HepG2 (cell line): ENCODE results near the gene TEKTIP1. TPM values are rescaled to one million over a fixed set of nuclear protein-coding genes. Genes with fewer than 3 reads are reported as not detected.
A peak's percentile ranks its signal among the peaks of the same experiment; 100 is the strongest.

Experiments used
- ATAC-seq: fragments of 200-7000 bp; cut with Tn5 transposase; 3 replicates; pipeline ENCODE4 v1.9.1; 2020; ENCODE audit warnings: mild to moderate bottlenecking, moderate library complexity
- BruUV-seq: library from RNA; stranded (reverse); fragments of 400-500 nt; replicated peaks from 2 replicates; lab custom pipeline; 2021; lab: Mats Ljungman, UMichigan
- CTCF ChIA-PET: fragments of 300-600 bp; formaldehyde crosslinking; extraction: SDS; loops from one replicate; lab custom pipeline; 2021; ENCODE audit warnings: low total read pairs, inconsistent platforms, low intra/inter-chr PET ratio; lab: Yijun Ruan, JAX
- POLR2A ChIA-PET: fragments of 350-600 bp; sonication (Branson Sonifier 250); formaldehyde crosslinking; loops from one replicate; lab custom pipeline; 2020; ENCODE audit warnings: antibody characterized with exemption, inconsistent platforms; lab: Yijun Ruan, JAX
- DNase-seq: peaks from one replicate; pipeline ENCODE4 v3.0.0-alpha.2; 2015; ENCODE audit warnings: low spot score
- FAIRE-seq: peaks from 3 replicates; lab custom pipeline; 2011; peaks lifted over from hg19 to GRCh38; lab: Jason Lieb, UNC
- H2AFZ ChIP-seq: one replicate; pipeline ENCODE4 v1.6.1; 2011; ENCODE audit warnings: low read length, inconsistent platforms
- H3K27ac ChIP-seq: fragments of 300-600 bp; 3 replicates; pipeline ENCODE4 v1.8.0; 2011; ENCODE audit warnings: mixed run types, mild to moderate bottlenecking, mixed read lengths, low read length, inconsistent platforms; ENCODE audit not compliant: insufficient read depth; ENCODE audit errors: extremely low read length
- H3K27me3 ChIP-seq, 2 experiments: fragments of 200-600 bp in 1 of 2; 2 replicates in 1 of 2; 3 replicates in 1 of 2; pipeline versions ENCODE4 v1.6.0 to v1.8.0; 2011; ENCODE audit warnings: low read length in 2 of 2, mild to moderate bottlenecking in 2 of 2, moderate library complexity in 2 of 2, inconsistent platforms in 1 of 2; ENCODE audit not compliant: insufficient read depth in 2 of 2, control insufficient read depth in 1 of 2
- H3K36me3 ChIP-seq, 2 experiments: fragments of 200-600 bp in 1 of 2; replicated peaks in 1 of 2; 2 replicates in 1 of 2; 3 replicates in 1 of 2; pipeline versions ENCODE4 v1.5.1 to v1.8.0; 2011; ENCODE audit warnings: low read length in 2 of 2, inconsistent platforms in 1 of 2; ENCODE audit not compliant: insufficient read depth in 2 of 2, control insufficient read depth in 1 of 2
- H3K4me1 ChIP-seq: 2 replicates; pipeline ENCODE4 v1.5.1; 2012; ENCODE audit warnings: low read length, inconsistent platforms; ENCODE audit not compliant: insufficient read depth
- H3K4me2 ChIP-seq: 2 replicates; pipeline ENCODE4 v1.6.0; 2011; ENCODE audit warnings: low read depth, low read length, inconsistent platforms
- H3K4me3 ChIP-seq, 3 experiments: fragments of 200-600 bp in 1 of 3; sonication (generic), shearing (Covaris generic) in 1 of 3; replicated peaks in 1 of 3; 2 replicates each; pipeline ENCODE4 v1.5.1; 2011 to 2016; ENCODE audit warnings: low read length in 3 of 3, inconsistent platforms in 2 of 3, low read depth in 2 of 3, mild to moderate bottlenecking in 2 of 3, control low read depth in 1 of 3, mixed read lengths in 1 of 3; ENCODE audit not compliant: insufficient read depth in 1 of 3
- H3K79me2 ChIP-seq: one replicate; pipeline ENCODE4 v1.6.1; 2011; ENCODE audit warnings: low read length, inconsistent platforms; ENCODE audit not compliant: insufficient read depth
- H3K9ac ChIP-seq: 2 replicates; pipeline ENCODE4 v1.6.0; 2011; ENCODE audit warnings: mild to moderate bottlenecking, low read depth, low read length, inconsistent platforms; ENCODE audit not compliant: insufficient read depth
- H3K9me3 ChIP-seq: 2 replicates; pipeline ENCODE4 v1.5.1; 2012; ENCODE audit warnings: mild to moderate bottlenecking, low read length
- H4K20me1 ChIP-seq: 2 replicates; pipeline ENCODE4 v1.6.0; 2011; ENCODE audit warnings: inconsistent platforms, mild to moderate bottlenecking, low read length, moderate library complexity; ENCODE audit not compliant: insufficient read depth
- AGO2 ChIP-seq: fragments of 200-400 bp; formaldehyde crosslinking; optimal IDR thresholded peaks from 2 replicates; pipeline ENCODE3; 2017; ENCODE audit warnings: mild to moderate bottlenecking, low read depth, low read length, moderate library complexity
- NR1H2 ChIP-seq: sonication (generic); formaldehyde crosslinking; IDR thresholded peaks from 2 replicates; pipeline ENCODE4 v1.8.1; 2022; ENCODE audit warnings: low read depth, missing genetic modification reagents, borderline replicate concordance
- SMAD1 ChIP-seq: sonication (generic); formaldehyde crosslinking; IDR thresholded peaks from 2 replicates; pipeline ENCODE4 v1.4.0; 2020; ENCODE audit warnings: missing genetic modification reagents, low read depth, mild to moderate bottlenecking, borderline replicate concordance
- SMAD3 ChIP-seq: sonication (generic); formaldehyde crosslinking; IDR thresholded peaks from 2 replicates; pipeline ENCODE4 v1.4.0; 2020; ENCODE audit warnings: missing genetic modification reagents
- ZNF33A ChIP-seq: sonication (generic); formaldehyde crosslinking; IDR thresholded peaks from 2 replicates; pipeline ENCODE4 v1.5.1; 2020; ENCODE audit warnings: missing genetic modification reagents, mild to moderate bottlenecking, moderate library complexity, borderline replicate concordance
- WGBS: methylation state at CpG from one replicate; pipeline ENCODE4 v1.1.6; 2017; ENCODE audit warnings: low lambda C conversion rate; 5-methylcytosine and 5-hydroxymethylcytosine counted together
- in situ Hi-C: cut with HindIII; loops from 2 replicates; pipeline ENCODE4 v1.10.0; 2017; ENCODE audit warnings: low pct_unique_long_range_greater_than_20kb; ENCODE audit not compliant: extremely low pct_ligation_motif_present
- intact Hi-C: fragments of 100-400 bp; cut with micrococcal nuclease; formaldehyde crosslinking; loops from one replicate; pipeline ENCODE4 v1.10.0; 2022; ENCODE audit not compliant: unreplicated experiment
- polyA plus RNA-seq, 8 experiments: library from polyadenylated mRNA; depleted of rRNA in 3 of 8; stranded (reverse) in 7 of 8; unstranded in 1 of 8; fragments of >200 nt; fragmentation: Illumina TruSeq in 4 of 8; extraction: Trizol in 4 of 8; gene quantifications; 2 replicates each; pipeline versions ENCODE4 v1.2.1 to v1.2.3, GENCODE V29; 2011 to 2016; ENCODE audit warnings: low read depth in 4 of 8, missing spikeins in 1 of 8, mixed read lengths in 1 of 8; ENCODE audit not compliant: insufficient read depth in 1 of 8
- total RNA-seq, 5 experiments: library from RNA; depleted of rRNA; stranded (reverse); fragments of >200 nt; fragmentation: Illumina TruSeq; extraction: Trizol; gene quantifications; 2 replicates each; pipeline ENCODE4 v1.2.3, GENCODE V29; 2016; ENCODE audit warnings: low read depth in 1 of 5
- TF ChIP-seq, protein P1 (sequence below): sonication (generic); formaldehyde crosslinking; IDR thresholded peaks from 2 replicates; pipeline ENCODE4 v1.5.1; 2020; ENCODE audit warnings: mild to moderate bottlenecking, moderate library complexity, missing genetic modification reagents

TEKTIP1 gene
- total and polyA plus RNA-seq, 2 of the 13 experiments (the other 11 are each of a cell fraction or from before 2014, with no cell fraction given) = not detected

DNA sequence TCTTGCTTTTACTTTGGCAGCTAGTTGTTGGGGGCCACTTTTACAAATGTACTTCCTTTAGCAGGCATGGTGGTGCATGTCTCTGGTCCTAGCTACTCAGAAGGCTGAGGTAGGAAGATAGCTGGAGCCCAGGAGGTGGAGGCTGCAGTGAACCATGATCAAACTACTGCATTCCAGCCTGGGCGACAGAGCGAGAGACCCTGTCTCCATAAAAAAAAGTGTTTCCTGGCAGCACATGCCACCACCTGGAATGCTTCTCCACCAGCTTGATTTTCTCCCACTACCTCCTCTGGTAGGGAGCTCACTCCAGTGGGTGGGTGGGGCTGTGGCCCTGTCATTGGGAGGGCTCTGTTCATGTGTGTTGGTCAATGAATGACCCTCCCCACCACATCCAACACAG is 20.3 kb upstream of the TEKTIP1 start:
- intact Hi-C loops (no loop called here), in situ Hi-C loops (no loop called here)
- no TSS peak for BruUV-seq
- H3K9me3 ChIP-seq = no peaks in the 10 kb centered on the region
- FAIRE-seq = no peak
- H3K27me3 ChIP-seq = no peaks in the 10 kb centered on the region
- no peak overlapping the region for H2AFZ ChIP-seq
- H3K4me3 ChIP-seq = no peak overlapping the region
- ChIA-PET CTCF (no interaction called here), POLR2A (no interaction called here)
- peaks cover 47% of the 10 kb centered on the region for H3K79me2 ChIP-seq
- H3K9ac ChIP-seq = no peak overlapping the region
- H3K36me3 ChIP-seq = peaks cover 14 to 27% of the 10 kb centered on the region in 2 experiments; a peak in 4 of 5 replicates
- 93% methylated on average over 2 of the region's 2 CpGs for WGBS
- H3K27ac ChIP-seq = no peak overlapping the region
- H4K20me1 ChIP-seq = peaks cover 32% of the 10 kb centered on the region; the same call in 1 of the 2 replicates
- H3K4me2 ChIP-seq = no peak overlapping the region
- peaks cover 15% of the 10 kb centered on the region for H3K4me1 ChIP-seq
- TF ChIP-seq SMAD3 (CRISPR knock-in tag) = no peak
- TF ChIP-seq, protein P1, sequence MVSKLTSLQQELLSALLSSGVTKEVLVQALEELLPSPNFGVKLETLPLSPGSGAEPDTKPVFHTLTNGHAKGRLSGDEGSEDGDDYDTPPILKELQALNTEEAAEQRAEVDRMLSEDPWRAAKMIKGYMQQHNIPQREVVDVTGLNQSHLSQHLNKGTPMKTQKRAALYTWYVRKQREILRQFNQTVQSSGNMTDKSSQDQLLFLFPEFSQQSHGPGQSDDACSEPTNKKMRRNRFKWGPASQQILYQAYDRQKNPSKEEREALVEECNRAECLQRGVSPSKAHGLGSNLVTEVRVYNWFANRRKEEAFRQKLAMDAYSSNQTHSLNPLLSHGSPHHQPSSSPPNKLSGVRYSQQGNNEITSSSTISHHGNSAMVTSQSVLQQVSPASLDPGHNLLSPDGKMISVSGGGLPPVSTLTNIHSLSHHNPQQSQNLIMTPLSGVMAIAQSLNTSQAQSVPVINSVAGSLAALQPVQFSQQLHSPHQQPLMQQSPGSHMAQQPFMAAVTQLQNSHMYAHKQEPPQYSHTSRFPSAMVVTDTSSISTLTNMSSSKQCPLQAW (CRISPR knock-in tag) = 0 out of 2 replicates have a peak, but pooled peaks have one; percentile 0
- TF ChIP-seq, all 625 proteins: peak for 1
- no peak for ATAC-seq
- no peak for DNase-seq

DNA sequence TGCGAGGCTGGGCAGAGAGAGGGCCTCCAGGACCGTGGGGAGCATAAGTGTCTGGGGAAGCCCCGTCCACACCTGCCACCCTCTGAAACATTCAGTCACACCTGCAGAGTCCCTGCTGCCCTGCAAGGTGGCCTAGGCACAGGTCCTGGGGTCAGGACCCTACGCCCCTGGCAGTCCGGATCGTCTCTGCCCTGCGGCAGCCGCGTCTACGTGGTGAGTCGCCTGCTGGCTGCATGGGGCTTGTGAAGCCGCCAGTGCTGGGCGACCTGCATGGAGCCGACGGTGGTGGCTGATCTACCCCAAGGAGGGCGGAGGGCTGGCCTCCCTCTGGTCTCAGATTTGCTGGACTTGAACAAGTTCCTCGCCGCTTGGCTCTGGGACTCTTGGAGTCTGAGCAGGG is 19.8 kb upstream of the TEKTIP1 start:
- Histone ChIP-seq H3K9me3 (no peaks in the 10 kb centered on the region), H3K79me2 (peaks cover 43% of the 10 kb centered on the region), H3K27me3 (no peaks in the 10 kb centered on the region), H3K36me3 (peaks cover 14 to 32% of the 10 kb centered on the region in 2 experiments; a peak in 4 of 5 replicates), H3K4me1 (peaks cover 15% of the 10 kb centered on the region), H2AFZ (no peak overlapping the region), H3K27ac (no peak overlapping the region), H4K20me1 (peaks cover 27% of the 10 kb centered on the region; the same call in 1 of the 2 replicates)
- ATAC-seq = no peak
- DNase-seq = no peak
- in situ Hi-C loops = no loop called here
- ChIA-PET CTCF (no interaction called here), POLR2A (no interaction called here)
- intact Hi-C loops = no loop called here
- BruUV-seq = no TSS peak
- TF ChIP-seq SMAD1 = no peak
- no peak for TF ChIP-seq NR1H2 (CRISPR knock-in tag)
- peak; percentile 39 for TF ChIP-seq AGO2
- no peak for TF ChIP-seq ZNF33A (CRISPR knock-in tag)
- TF ChIP-seq, all 625 proteins: peak for 1
- 100% methylated on average over 3 of the region's 18 CpGs for WGBS
- Histone ChIP-seq H3K9ac (no peak overlapping the region), H3K4me2 (no peak overlapping the region), H3K4me3 (no peak overlapping the region)
- no peak for FAIRE-seq
